Spinal cord (tissue), 10 donors: ENCODE measurements around the gene CASP10. TPM values are rescaled to one million over a fixed set of nuclear protein-coding genes. Genes with fewer than 3 reads are reported as not detected.

Source experiments
- DNase-seq, 6 donors: peaks; one replicate each; pipeline versions ENCODE4 v3.0.0 to v3.0.0-alpha.2; 2013 to 2015; ENCODE audit warnings: low spot score in 6 of 6, low read depth in 4 of 6
- H3K27ac ChIP-seq: one replicate; pipeline ENCODE4 v1.5.1; 2013; ENCODE audit warnings: low read depth, low read length, control low read depth
- H3K27me3 ChIP-seq: one replicate; pipeline ENCODE4 v1.6.1; 2013; ENCODE audit warnings: low read length; ENCODE audit not compliant: control insufficient read depth, insufficient read depth
- H3K36me3 ChIP-seq: one replicate; pipeline ENCODE4 v1.6.1; 2013; ENCODE audit warnings: low read length; ENCODE audit not compliant: control insufficient read depth, insufficient read depth
- H3K4me1 ChIP-seq: one replicate; pipeline ENCODE4 v1.6.1; 2013; ENCODE audit warnings: low read length; ENCODE audit not compliant: control insufficient read depth, insufficient read depth
- H3K4me3 ChIP-seq: one replicate; pipeline ENCODE4 v1.5.1; 2013; ENCODE audit warnings: low read depth, low read length, control low read depth
- H3K9me3 ChIP-seq: one replicate; pipeline ENCODE4 v1.6.1; 2013; ENCODE audit warnings: low read length; ENCODE audit not compliant: control insufficient read depth, insufficient read depth
- WGBS: methylation state at CpG from one replicate; pipeline ENCODE4 v1.1.5; 2013; ENCODE audit warnings: missing lambda C conversion rate; ENCODE audit not compliant: insufficient coverage; 5-methylcytosine and 5-hydroxymethylcytosine counted together
- polyA plus RNA-seq, 2 donors: library from polyadenylated mRNA; unstranded; fragments of 120-200 nt; gene quantifications; one replicate each; pipeline ENCODE4 v1.2.1, GENCODE V29; 2013; ENCODE audit not compliant: insufficient read length in 2 of 2
- total RNA-seq, 2 donors: library from RNA; depleted of rRNA in 1 of 2; stranded (reverse); fragments of 120-200 nt in 1 of 2; fragments of >200 nt in 1 of 2; gene quantifications; one replicate each; pipeline versions ENCODE4 v1.2.3 to v1.2.4, GENCODE V29; 2013 to 2014
- donor health status: healthy.

The CASP10 gene
- total and polyA plus RNA-seq, 4 donors = 2.8 to 8.7 (median 6.5) TPM

DNA sequence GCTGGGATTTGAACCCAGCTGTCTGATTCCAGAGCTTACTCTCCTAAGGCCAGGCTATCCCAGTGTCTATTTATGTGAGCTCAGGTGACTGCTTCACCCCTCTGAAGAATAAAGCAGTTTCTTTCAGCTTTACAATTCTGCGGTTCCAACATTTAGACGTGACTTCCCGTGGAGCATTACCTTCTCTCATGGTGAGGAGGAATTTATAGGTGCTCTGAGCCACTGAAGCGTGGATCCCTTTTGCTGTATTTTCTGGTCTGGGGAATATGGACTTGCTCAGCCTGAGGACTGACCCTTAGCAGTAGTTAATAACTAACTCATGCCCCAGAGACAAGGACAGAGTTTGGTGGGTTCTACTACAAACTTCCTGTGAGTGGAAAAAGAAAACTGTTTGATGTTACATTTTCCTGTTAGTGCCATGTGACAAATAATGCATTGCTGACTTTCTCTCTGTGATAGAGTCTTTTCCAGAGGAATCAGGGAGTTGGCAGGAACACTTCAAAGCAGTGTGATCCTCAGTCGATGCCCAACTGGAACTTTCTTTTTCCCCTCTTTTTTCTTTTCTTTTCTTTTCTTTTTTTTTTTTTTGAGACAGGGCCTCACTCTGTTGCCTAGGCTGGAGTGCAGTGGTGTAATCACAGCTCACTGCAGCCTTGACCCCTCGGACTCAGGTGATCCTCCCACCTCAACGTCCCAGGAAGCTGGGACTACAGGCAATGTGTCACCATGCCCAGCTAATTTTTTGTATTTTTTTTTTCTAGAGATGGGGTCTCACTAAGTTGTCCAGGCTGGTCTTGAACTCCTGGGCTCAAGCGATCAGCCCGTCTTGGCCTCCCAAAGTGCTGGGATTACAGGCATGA, 21.9 kb downstream of the CASP10 start:
- Histone ChIP-seq H3K27me3 (no peaks in the 10 kb centered on the region), H3K36me3 (no peaks in the 10 kb centered on the region), H3K4me1 (no peaks in the 10 kb centered on the region), H3K9me3 (no peaks in the 10 kb centered on the region), H3K27ac (no peak overlapping the region), H3K4me3 (no peak overlapping the region)
- DNase-seq = no peak
- 94% methylated on average over 4 of the region's 9 CpGs for WGBS

DNA sequence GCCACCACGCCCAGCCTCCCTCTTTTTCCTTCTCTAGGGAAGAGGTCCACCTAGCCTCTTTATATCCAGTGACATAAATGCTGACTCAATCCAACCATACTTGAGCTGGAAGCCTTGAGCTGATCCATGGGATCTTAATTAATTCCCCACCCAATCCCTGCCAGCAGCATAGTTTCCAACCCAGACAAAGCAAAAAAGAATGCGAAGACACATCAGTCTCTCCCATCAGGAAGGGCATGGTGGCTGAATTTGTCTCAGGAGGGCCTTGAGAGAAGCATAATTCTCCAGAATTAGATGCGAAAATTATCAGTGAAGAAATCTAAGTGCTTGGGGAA, 22.5 kb downstream of the CASP10 start:
- no peak overlapping the region for H3K4me3 ChIP-seq
- H3K27ac ChIP-seq = no peak overlapping the region
- no peaks in the 10 kb centered on the region for H3K4me1 ChIP-seq
- WGBS = 100% methylated on average over 1 of the region's 3 CpGs
- H3K9me3 ChIP-seq = no peaks in the 10 kb centered on the region
- H3K27me3 ChIP-seq = no peaks in the 10 kb centered on the region
- no peaks in the 10 kb centered on the region for H3K36me3 ChIP-seq
- no peak for DNase-seq

DNA sequence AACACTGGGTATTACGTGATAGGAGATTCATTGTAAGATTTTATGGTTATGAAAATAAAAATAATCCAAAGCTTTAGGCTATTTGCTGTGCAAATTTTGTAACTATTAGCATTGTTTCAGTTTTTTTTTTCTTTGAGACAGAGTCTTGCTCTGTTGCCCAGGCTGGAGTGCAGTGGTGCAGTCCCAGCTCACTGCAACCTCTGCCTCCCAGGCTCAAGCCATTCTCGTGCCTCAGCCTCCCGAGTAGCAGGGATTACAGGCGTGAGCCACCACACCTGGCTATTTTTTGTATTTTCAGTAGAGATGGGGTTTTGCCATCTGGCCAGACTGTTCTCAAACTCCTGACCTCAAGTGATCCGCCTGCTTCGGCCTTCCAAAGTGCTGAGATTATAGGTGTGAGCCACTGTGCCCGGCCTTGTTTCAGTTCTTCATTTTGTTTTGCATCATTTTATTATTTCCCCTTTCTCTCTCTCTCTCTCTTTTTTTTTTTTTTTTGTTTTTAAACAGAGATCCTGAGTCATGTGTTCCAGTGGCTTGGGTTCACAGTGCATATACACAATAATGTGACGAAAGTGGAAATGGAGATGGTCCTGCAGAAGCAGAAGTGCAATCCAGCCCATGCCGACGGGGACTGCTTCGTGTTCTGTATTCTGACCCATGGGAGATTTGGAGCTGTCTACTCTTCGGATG, 25.8 kb downstream of the CASP10 start:
- no peak for DNase-seq
- Histone ChIP-seq H3K4me3 (no peak overlapping the region), H3K36me3 (no peaks in the 10 kb centered on the region), H3K4me1 (no peaks in the 10 kb centered on the region), H3K27ac (no peak overlapping the region), H3K9me3 (no peaks in the 10 kb centered on the region), H3K27me3 (no peaks in the 10 kb centered on the region)
- WGBS = 90% methylated on average over 9 of the region's 12 CpGs

GRCh38 chr2:201215963-201216362, 33.0 kb downstream of the CASP10 start:
- Histone ChIP-seq H3K27me3 (no peaks in the 10 kb centered on the region), H3K9me3 (no peaks in the 10 kb centered on the region), H3K27ac (no peak overlapping the region), H3K4me3 (no peak overlapping the region), H3K4me1 (no peaks in the 10 kb centered on the region), H3K36me3 (no peaks in the 10 kb centered on the region)
- WGBS = 93% methylated on average over 2 of the region's 4 CpGs
- no peak for DNase-seq

GRCh38 chr2:201216918-201217317, 34.0 kb downstream of the CASP10 start:
- H3K27me3 ChIP-seq = no peaks in the 10 kb centered on the region
- H3K27ac ChIP-seq = no peak overlapping the region
- no peaks in the 10 kb centered on the region for H3K4me1 ChIP-seq
- WGBS = no CpG with 5 or more reads among the region's 1 CpG
- no peak for DNase-seq
- no peaks in the 10 kb centered on the region for H3K36me3 ChIP-seq
- no peaks in the 10 kb centered on the region for H3K9me3 ChIP-seq
- no peak overlapping the region for H3K4me3 ChIP-seq

DNA sequence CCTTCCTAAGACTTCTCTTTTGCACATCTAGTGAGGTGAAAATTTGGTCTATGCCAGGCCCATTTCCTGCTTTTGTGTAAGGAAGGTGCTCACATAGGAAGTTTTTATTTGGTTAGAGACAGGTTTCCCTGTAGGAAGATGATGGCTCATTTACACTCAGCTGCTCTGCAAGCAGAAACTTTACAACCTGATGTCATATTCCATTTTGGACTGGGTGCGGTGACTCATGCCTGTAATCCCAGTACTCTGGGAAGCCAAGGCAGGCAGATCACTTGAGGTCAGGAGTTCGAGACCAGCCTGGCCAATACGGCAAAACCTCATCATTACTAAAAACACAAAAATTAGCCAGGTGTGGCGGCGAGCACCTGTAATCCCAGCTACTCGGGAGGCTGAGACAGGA, 35.8 kb downstream of the CASP10 start:
- Histone ChIP-seq H3K36me3 (no peaks in the 10 kb centered on the region), H3K4me1 (no peaks in the 10 kb centered on the region), H3K27ac (no peak overlapping the region), H3K4me3 (no peak overlapping the region), H3K9me3 (no peaks in the 10 kb centered on the region), H3K27me3 (no peaks in the 10 kb centered on the region)
- 100% methylated on average over 4 of the region's 6 CpGs for WGBS
- DNase-seq = no peak

GRCh38 chr2:201219328-201220096, 36.6 kb downstream of the CASP10 start:
- H3K36me3 ChIP-seq = no peaks in the 10 kb centered on the region
- no peaks in the 10 kb centered on the region for H3K27me3 ChIP-seq
- H3K4me3 ChIP-seq = no peak overlapping the region
- H3K27ac ChIP-seq = no peak overlapping the region
- H3K4me1 ChIP-seq = no peaks in the 10 kb centered on the region
- WGBS = 100% methylated on average over 1 of the region's 5 CpGs
- no peaks in the 10 kb centered on the region for H3K9me3 ChIP-seq
- DNase-seq = no peak

- H3K9me3 ChIP-seq = no peaks in the 10 kb centered on the region
- DNase-seq = peak in 1 of 6 donors; percentile 38
- H3K27me3 ChIP-seq = no peaks in the 10 kb centered on the region
- no peaks in the 10 kb centered on the region for H3K4me1 ChIP-seq
- no CpG with 5 or more reads among the region's 4 CpGs for WGBS
- no peak overlapping the region for H3K4me3 ChIP-seq
- H3K36me3 ChIP-seq = no peaks in the 10 kb centered on the region
- H3K27ac ChIP-seq = no peak overlapping the region
Measured at GRCh38 chr2:201220102-201220570, 37.2 kb downstream of the CASP10 start.

- no peak for DNase-seq
- Histone ChIP-seq H3K36me3 (no peaks in the 10 kb centered on the region), H3K4me1 (no peaks in the 10 kb centered on the region), H3K27me3 (no peaks in the 10 kb centered on the region), H3K27ac (no peak overlapping the region), H3K4me3 (no peak overlapping the region), H3K9me3 (no peaks in the 10 kb centered on the region)
- 92% methylated on average over 2 of the region's 8 CpGs for WGBS
Measured at GRCh38 chr2:201223089-201224073, 40.4 kb downstream of the CASP10 start.
